ENCODE data around the gene HMGCS1. TPM values are rescaled to one million over a fixed set of nuclear protein-coding genes. Genes with fewer than 3 reads are reported as not detected.

Gene HMGCS1
- total and polyA plus RNA-seq, 2 of the 4 experiments (the other 2 are of a cell fraction): 27.5 to 30.6 TPM

DNA sequence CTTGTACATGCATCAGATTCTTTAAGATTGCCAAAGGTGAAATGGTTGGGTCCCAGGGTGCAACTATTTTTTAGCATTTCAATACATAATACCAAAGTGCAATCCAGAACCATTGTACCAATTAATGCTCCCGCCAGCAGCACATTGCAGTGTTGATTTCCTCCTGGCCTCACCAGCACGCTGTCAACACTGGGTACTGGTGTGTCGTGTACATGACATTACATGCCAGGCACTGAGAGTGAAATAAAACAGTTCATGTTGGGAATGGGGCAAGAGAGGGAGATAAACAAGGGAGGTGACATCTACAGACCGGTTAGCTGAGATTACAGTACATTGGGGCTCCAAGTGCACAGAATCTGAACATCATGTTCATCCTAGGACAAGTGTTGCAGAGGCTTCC is 37.8 kb downstream of the HMGCS1 start:
- H3K27me3 ChIP-seq (ENCODE audit: control insufficient read depth, insufficient read depth, low read length): peaks cover 12% of the 10 kb centered on the region
- H2AFZ ChIP-seq (replicated peaks; ENCODE audit: low read length, poor library complexity): no peak overlapping the region
- H2BK120ac ChIP-seq (ENCODE audit: low read depth, low read length): no peak overlapping the region
- CTCF ChIA-PET: no interaction called here
- no peak overlapping the region for H3K4me3 ChIP-seq (ENCODE audit: insufficient read depth, low read depth, low read length)
- in situ Hi-C loops (cut with MboI; ENCODE audit: low sequenced_read_pairs) (no loop called here), intact Hi-C loops (cut with micrococcal nuclease) (no loop called here), dilution Hi-C loops (cut with HindIII; ENCODE audit: low sequenced_read_pairs, unreplicated experiment) (no loop called here)
- BruUV-seq (replicated peaks): no TSS peak
- POLR2A ChIA-PET (ENCODE audit: unreplicated experiment): no interaction called here
- no peak overlapping the region for H3K14ac ChIP-seq (replicated peaks; ENCODE audit: low read depth, low read length)
- H2AK9ac ChIP-seq (replicated peaks; ENCODE audit: low read depth, low read length, poor library complexity): no peak overlapping the region
- no peak overlapping the region for H2BK20ac ChIP-seq (ENCODE audit: low read depth, low read length)
- no peak overlapping the region for H4K91ac ChIP-seq (ENCODE audit: insufficient read depth, low read depth, low read length)
- no peaks in the 10 kb centered on the region for H3K79me1 ChIP-seq (ENCODE audit: low read depth in 1 of 2, low read length in 2 of 2)
- H2BK15ac ChIP-seq (ENCODE audit: low read depth, low read length): no peak overlapping the region
- H3K23ac ChIP-seq (ENCODE audit: low read depth, low read length): no peak overlapping the region
- no peaks in the 10 kb centered on the region for H3K9me3 ChIP-seq (ENCODE audit: control insufficient read depth, insufficient read depth, low read length)
- no peaks in the 10 kb centered on the region for H3K36me3 ChIP-seq (ENCODE audit: control insufficient read depth, insufficient read depth, low read length)
- no peak overlapping the region for H3K9ac ChIP-seq (ENCODE audit: low read depth, low read length)
- H3K4me1 ChIP-seq (ENCODE audit: control insufficient read depth, insufficient read depth, low read length): no peaks in the 10 kb centered on the region
- H3K4me2 ChIP-seq (ENCODE audit: low read depth, low read length): no peak overlapping the region
- no peak overlapping the region for H3K18ac ChIP-seq (ENCODE audit: low read depth, low read length)
- H3K9me1 ChIP-seq (ENCODE audit: insufficient read depth, low read length): no peaks in the 10 kb centered on the region
- TF ChIP-seq MXI1 (IDR thresholded peaks at IDR 0.05; ENCODE audit: borderline replicate concordance, low read depth, low read length) (no peak), MAZ (IDR thresholded peaks at IDR 0.05; ENCODE audit: borderline replicate concordance, low read depth, low read length) (no peak)
- no peak overlapping the region for H3K27ac ChIP-seq (ENCODE audit: insufficient read depth, low read length)
- ATAC-seq (ENCODE audit: low read depth) (no peak), DNase-seq (no peak)
- no peak overlapping the region for H4K5ac ChIP-seq (ENCODE audit: low read depth, low read length)
- no peak overlapping the region for H3K4ac ChIP-seq (ENCODE audit: low read depth, low read length)
- no peak overlapping the region for H3K56ac ChIP-seq (ENCODE audit: extremely low read depth, insufficient read depth, low read length)
- H4K20me1 ChIP-seq (ENCODE audit: insufficient read depth, low read length): no peaks in the 10 kb centered on the region
- no peak overlapping the region for H4K8ac ChIP-seq (ENCODE audit: low read depth in 2 of 2, low read length in 2 of 2)
- WGBS, 2 experiments (ENCODE audit: extremely low coverage in 2 of 2, insufficient read length in 1 of 2): 69% methylated on average over 4 of the region's 4 CpGs; no CpG with 5 or more reads in 1 of the 2 experiments
- no peak overlapping the region for H2AK5ac ChIP-seq (ENCODE audit: low read depth, low read length)
- H2BK5ac ChIP-seq (ENCODE audit: low read depth, low read length, poor library complexity, severe bottlenecking): no peak overlapping the region
